Rectal smooth muscle tissue (tissue), 1 donor: Measurements from ENCODE around the gene FAM13A.

Source experiments
- H3K27ac ChIP-seq: one replicate; pipeline ENCODE4 v1.7.0; 2013; ENCODE audit warnings: low read depth, low read length, inconsistent platforms
- H3K27me3 ChIP-seq: one replicate; pipeline ENCODE4 v1.7.0; 2013; ENCODE audit warnings: low read length; ENCODE audit not compliant: control insufficient read depth, insufficient read depth
- H3K36me3 ChIP-seq: one replicate; pipeline ENCODE4 v1.7.0; 2013; ENCODE audit warnings: low read length; ENCODE audit not compliant: control insufficient read depth, insufficient read depth
- H3K4me1 ChIP-seq: one replicate; pipeline ENCODE4 v1.7.0; 2013; ENCODE audit warnings: low read length; ENCODE audit not compliant: control insufficient read depth, insufficient read depth
- H3K4me3 ChIP-seq: one replicate; pipeline ENCODE4 v1.7.0; 2013; ENCODE audit warnings: low read length
- H3K9ac ChIP-seq: one replicate; pipeline ENCODE4 v1.7.0; 2013; ENCODE audit warnings: low read length

The FAM13A gene

DNA sequence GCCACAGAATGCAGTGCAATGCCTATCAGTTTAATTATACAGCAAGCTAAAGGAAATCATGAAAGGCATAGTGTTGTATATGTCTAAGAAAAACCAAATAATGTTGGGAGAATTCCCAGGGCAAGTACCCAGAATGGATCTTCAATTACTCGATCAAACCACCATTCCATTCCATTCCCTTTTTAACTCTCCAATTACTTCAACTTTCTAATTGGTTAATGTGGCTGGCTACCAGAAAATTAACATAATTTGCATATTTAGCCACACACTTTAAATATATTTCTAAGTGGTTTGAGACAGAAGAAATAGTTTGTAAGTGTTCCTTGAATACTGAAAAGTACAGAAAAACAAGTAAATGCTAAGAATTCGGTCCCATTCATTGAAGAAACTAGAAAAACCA, 247.9 kb downstream of the FAM13A start:
- peaks cover 4% of the 10 kb centered on the region for H3K4me1 ChIP-seq
- H3K4me3 ChIP-seq: no peak overlapping the region
- no peak overlapping the region for H3K9ac ChIP-seq
- H3K27ac ChIP-seq: no peak overlapping the region
- no peaks in the 10 kb centered on the region for H3K36me3 ChIP-seq
- no peaks in the 10 kb centered on the region for H3K27me3 ChIP-seq

DNA sequence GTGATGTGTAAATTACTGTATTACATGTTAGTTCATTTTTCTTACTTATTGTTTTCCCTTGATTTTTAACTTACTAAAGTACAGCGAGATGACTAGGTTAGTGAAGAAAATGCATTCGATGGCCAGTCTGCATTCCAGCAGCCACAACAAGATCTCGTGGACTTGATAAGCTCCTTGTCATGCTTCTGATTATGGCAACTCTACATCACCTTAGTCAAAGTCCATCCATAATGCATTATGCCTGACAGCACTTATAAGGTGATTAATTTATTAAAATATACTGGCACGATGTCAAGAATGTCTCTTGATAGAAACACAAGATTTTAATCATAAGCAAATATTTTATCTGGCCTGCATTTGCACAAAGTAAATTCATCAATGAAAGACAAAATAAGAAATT, 249.5 kb downstream of the FAM13A start:
- H3K4me3 ChIP-seq: no peak overlapping the region
- no peaks in the 10 kb centered on the region for H3K27me3 ChIP-seq
- no peak overlapping the region for H3K9ac ChIP-seq
- no peak overlapping the region for H3K27ac ChIP-seq
- peaks cover 4% of the 10 kb centered on the region for H3K4me1 ChIP-seq
- peaks cover 2% of the 10 kb centered on the region for H3K36me3 ChIP-seq

DNA sequence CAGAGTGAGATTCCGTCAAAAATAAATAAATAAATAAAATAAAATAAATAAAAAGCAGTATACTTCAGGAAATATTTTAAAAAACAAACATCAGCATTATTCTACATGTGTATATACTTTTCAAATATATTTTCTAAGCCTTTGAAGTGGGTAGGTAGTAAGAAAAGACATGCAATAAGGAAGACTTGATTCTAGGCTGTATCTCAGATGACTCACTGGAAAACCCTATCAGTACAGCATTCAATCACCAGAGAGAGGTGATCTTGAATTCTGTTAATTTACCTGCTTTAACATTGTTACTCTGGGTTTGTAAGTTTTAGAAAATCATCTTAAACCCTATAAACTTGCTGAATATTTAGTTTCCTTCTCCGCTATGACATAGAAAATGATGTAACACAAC, 252.8 kb downstream of the FAM13A start:
- Histone ChIP-seq H3K4me1 (no peaks in the 10 kb centered on the region), H3K9ac (no peak overlapping the region), H3K36me3 (peaks cover 2% of the 10 kb centered on the region), H3K27ac (no peak overlapping the region), H3K27me3 (no peaks in the 10 kb centered on the region), H3K4me3 (no peak overlapping the region)

- H3K27me3 ChIP-seq: no peaks in the 10 kb centered on the region
- no peak overlapping the region for H3K9ac ChIP-seq
- peaks cover 2% of the 10 kb centered on the region for H3K36me3 ChIP-seq
- H3K4me3 ChIP-seq: no peak overlapping the region
- H3K4me1 ChIP-seq: no peaks in the 10 kb centered on the region
- no peak overlapping the region for H3K27ac ChIP-seq
Measured at GRCh38 chr4:88803600-88804096, 253.3 kb downstream of the FAM13A start.

GRCh38 chr4:88802585-88803286, 254.2 kb downstream of the FAM13A start:
- Histone ChIP-seq H3K27ac (no peak overlapping the region), H3K9ac (no peak overlapping the region), H3K36me3 (peaks cover 2% of the 10 kb centered on the region), H3K4me3 (no peak overlapping the region), H3K4me1 (no peaks in the 10 kb centered on the region), H3K27me3 (no peaks in the 10 kb centered on the region)

- Histone ChIP-seq H3K9ac (no peak overlapping the region), H3K4me1 (no peaks in the 10 kb centered on the region), H3K27ac (no peak overlapping the region), H3K4me3 (no peak overlapping the region), H3K27me3 (no peaks in the 10 kb centered on the region), H3K36me3 (peaks cover 2% of the 10 kb centered on the region)
Measured at GRCh38 chr4:88802138-88802537, 254.8 kb downstream of the FAM13A start.

DNA sequence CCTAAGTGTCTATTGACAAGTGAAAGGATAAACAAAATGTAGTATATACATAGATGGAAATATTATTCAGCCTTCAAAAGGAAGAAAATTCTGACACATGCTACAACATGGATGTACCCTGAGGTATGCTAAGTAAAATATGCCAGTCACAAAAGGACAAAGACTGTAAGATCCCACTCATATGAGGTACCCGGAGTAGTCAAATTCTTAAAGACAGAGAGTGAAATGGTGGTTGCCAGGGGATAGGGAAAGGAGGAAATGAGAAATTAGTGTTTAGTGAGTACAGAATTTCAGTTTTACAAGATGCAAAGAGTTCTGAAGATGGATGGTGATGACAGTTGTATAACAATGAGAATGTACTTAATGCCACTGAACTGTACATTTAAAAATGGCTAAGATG, 257.1 kb downstream of the FAM13A start:
- Histone ChIP-seq H3K4me1 (no peaks in the 10 kb centered on the region), H3K4me3 (no peak overlapping the region), H3K9ac (no peak overlapping the region), H3K27me3 (no peaks in the 10 kb centered on the region), H3K36me3 (peaks cover 2% of the 10 kb centered on the region), H3K27ac (no peak overlapping the region)

DNA sequence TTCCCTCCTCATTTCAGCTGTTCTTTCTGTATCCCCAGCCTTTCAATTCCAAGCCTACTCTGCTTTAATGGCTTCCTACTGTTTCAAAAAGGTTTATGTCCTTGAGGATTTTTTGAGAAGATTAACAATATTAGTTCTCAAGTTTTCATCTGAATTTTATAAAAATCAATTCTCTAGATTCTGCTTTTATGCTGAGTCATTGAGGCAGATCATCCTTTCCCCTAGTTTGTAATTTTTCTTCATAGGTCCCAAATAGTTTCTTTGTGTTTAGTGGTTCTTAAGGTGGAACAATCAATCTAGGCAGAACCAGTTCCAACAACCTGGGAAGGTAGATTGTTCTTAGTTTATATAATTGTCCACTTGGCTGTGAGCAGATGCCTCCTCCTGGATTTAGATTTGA, 259.3 kb downstream of the FAM13A start:
- Histone ChIP-seq H3K27me3 (no peaks in the 10 kb centered on the region), H3K4me1 (peaks cover 2% of the 10 kb centered on the region), H3K36me3 (peaks cover 2% of the 10 kb centered on the region), H3K9ac (no peak overlapping the region), H3K4me3 (no peak overlapping the region), H3K27ac (no peak overlapping the region)

DNA sequence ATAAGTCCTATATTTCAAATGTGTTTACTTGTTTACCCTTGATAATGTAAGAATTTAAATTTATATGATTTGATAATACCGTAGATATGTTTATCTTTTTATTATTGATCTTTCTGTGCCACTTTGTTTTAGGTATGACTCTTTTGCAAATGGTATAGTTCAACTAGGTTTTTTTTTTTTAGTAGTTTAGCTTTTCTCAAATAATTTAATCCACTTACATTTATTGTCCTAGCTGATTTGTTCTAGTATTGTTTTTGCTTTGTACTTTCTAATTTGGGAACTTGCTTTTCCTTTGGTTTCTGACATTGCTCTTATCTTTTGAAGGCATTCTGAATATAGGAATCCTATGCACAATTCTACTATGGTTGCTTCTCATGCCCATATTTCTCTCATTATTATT, 260.4 kb downstream of the FAM13A start:
- Histone ChIP-seq H3K4me1 (peaks cover 7% of the 10 kb centered on the region), H3K27me3 (no peaks in the 10 kb centered on the region), H3K4me3 (no peak overlapping the region), H3K27ac (no peak overlapping the region), H3K36me3 (no peaks in the 10 kb centered on the region), H3K9ac (no peak overlapping the region)

- Histone ChIP-seq H3K4me3 (no peak overlapping the region), H3K27me3 (no peaks in the 10 kb centered on the region), H3K27ac (no peak overlapping the region), H3K4me1 (peaks cover 7% of the 10 kb centered on the region), H3K36me3 (no peaks in the 10 kb centered on the region), H3K9ac (no peak overlapping the region)
Measured at GRCh38 chr4:88794952-88795351, 262.0 kb downstream of the FAM13A start.

GRCh38 chr4:88794087-88794690, 262.8 kb downstream of the FAM13A start:
- Histone ChIP-seq H3K9ac (no peak overlapping the region), H3K27ac (no peak overlapping the region), H3K27me3 (no peaks in the 10 kb centered on the region), H3K4me3 (no peak overlapping the region), H3K36me3 (no peaks in the 10 kb centered on the region), H3K4me1 (peaks cover 7% of the 10 kb centered on the region)

- H3K27me3 ChIP-seq: no peaks in the 10 kb centered on the region
Measured at GRCh38 chr4:88793475-88793874, 263.5 kb downstream of the FAM13A start.

GRCh38 chr4:88792821-88793220, 264.2 kb downstream of the FAM13A start:
- H3K27ac ChIP-seq: peak overlapping the region; percentile 57

More at GRCh38 chr4:88793475-88793874, 263.5 kb downstream of the FAM13A start:
- Histone ChIP-seq H3K9ac (no peak overlapping the region), H3K4me1 (peaks cover 7% of the 10 kb centered on the region), H3K36me3 (no peaks in the 10 kb centered on the region), H3K27ac (no peak overlapping the region), H3K4me3 (no peak overlapping the region)

More at GRCh38 chr4:88792821-88793220, 264.2 kb downstream of the FAM13A start:
- no peaks in the 10 kb centered on the region for H3K36me3 ChIP-seq
- H3K4me1 ChIP-seq: peaks cover 7% of the 10 kb centered on the region
- no peak overlapping the region for H3K4me3 ChIP-seq
- H3K27me3 ChIP-seq: no peaks in the 10 kb centered on the region
- no peak overlapping the region for H3K9ac ChIP-seq
